A673 (cell line): Measurements from ENCODE around the gene NSMCE3.

ENCODE experiments used
- EZH2 ChIP-seq: fragments of 200-600 bp; sonication (generic); IDR thresholded peaks from 2 replicates; pipeline ENCODE4 v1.6.1; 2017; ENCODE audit warnings: borderline replicate concordance, low read depth, mild to moderate bottlenecking, mixed read lengths, antibody characterized with exemption, low read length; ENCODE audit not compliant: poor library complexity, severe bottlenecking
- TF ChIP-seq, protein P1 (sequence below): fragments of 300-800, 200-600 bp; sonication (generic); conservative IDR thresholded peaks from 2 replicates; pipeline ENCODE4 v1.5.1; 2017; ENCODE audit warnings: low read depth, mild to moderate bottlenecking, antibody characterized with exemption, low read length, moderate library complexity, mixed read lengths

DNA sequence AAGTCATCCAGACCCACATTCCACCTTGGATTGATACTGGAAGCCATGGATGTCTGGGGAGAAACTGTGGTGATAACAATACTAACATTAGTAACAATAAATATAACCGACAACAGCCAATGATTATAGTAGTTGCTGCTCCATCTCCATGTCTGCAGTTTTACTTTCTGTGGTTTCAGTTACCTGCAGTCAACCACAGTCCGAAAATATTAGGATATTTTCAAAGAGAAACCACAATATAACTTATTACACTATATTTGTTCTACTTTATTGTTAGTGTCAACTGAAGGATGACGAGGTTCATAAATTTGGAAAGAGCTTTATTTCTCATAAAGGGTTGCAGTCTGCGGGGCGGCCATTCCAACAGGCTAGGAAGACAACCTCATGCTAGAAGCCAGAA lies 2.6 kb upstream of the NSMCE3 start:
- TF ChIP-seq, protein P1, sequence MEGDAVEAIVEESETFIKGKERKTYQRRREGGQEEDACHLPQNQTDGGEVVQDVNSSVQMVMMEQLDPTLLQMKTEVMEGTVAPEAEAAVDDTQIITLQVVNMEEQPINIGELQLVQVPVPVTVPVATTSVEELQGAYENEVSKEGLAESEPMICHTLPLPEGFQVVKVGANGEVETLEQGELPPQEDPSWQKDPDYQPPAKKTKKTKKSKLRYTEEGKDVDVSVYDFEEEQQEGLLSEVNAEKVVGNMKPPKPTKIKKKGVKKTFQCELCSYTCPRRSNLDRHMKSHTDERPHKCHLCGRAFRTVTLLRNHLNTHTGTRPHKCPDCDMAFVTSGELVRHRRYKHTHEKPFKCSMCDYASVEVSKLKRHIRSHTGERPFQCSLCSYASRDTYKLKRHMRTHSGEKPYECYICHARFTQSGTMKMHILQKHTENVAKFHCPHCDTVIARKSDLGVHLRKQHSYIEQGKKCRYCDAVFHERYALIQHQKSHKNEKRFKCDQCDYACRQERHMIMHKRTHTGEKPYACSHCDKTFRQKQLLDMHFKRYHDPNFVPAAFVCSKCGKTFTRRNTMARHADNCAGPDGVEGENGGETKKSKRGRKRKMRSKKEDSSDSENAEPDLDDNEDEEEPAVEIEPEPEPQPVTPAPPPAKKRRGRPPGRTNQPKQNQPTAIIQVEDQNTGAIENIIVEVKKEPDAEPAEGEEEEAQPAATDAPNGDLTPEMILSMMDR = no peak
- TF ChIP-seq EZH2 = no peak
